ENCODE measurements around the gene MEF2D. TPM values are rescaled to one million over a fixed set of nuclear protein-coding genes. Genes with fewer than 3 reads are reported as not detected.

MEF2D gene
- total RNA-seq, 6 donors from 2014 or later, result 42.7 to 146 (median 58.7) TPM

- 17% methylated on average over 11 of the region's 11 CpGs for WGBS, 2 donors
- no peak overlapping the region for H3K4me3 ChIP-seq
- H3K9me3 ChIP-seq, result no peaks in the 10 kb centered on the region
- H3K27me3 ChIP-seq, result peaks cover 6 to 75% (median 47%) of the 10 kb centered on the region in 4 donors
- no peak for TF ChIP-seq POLR2AphosphoS5 (IDR thresholded peaks at IDR 0.05)
- TF ChIP-seq CTCF (IDR thresholded peaks at IDR 0.05), result no peak
- no peak for TF ChIP-seq POLR2A (IDR thresholded peaks at IDR 0.05)
- no peak for TF ChIP-seq EP300 (IDR thresholded peaks at IDR 0.05)
- peaks cover 16 to 21% (median 18%) of the 10 kb centered on the region in 4 donors for H3K4me1 ChIP-seq
- no peak for ATAC-seq (ENCODE audit: low FRiP score in 2 of 2)
- DNase-seq, result no peak
- no peaks in the 10 kb centered on the region for H3K36me3 ChIP-seq
- H3K27ac ChIP-seq, result no peak overlapping the region
These were observed 61.4 kb downstream of the MEF2D start for GRCh38 chr1:156439036-156439776.

- H3K4me1 ChIP-seq, result peaks cover 16 to 21% (median 18%) of the 10 kb centered on the region in 4 donors
- H3K36me3 ChIP-seq, result no peaks in the 10 kb centered on the region
- WGBS, 2 donors, result 18 to 28% methylated on average over 7 of the region's 7 CpGs
- ATAC-seq (ENCODE audit: low FRiP score in 2 of 2) (no peak), DNase-seq (no peak)
- peaks cover 6 to 78% (median 47%) of the 10 kb centered on the region in 4 donors for H3K27me3 ChIP-seq
- no peak overlapping the region for H3K4me3 ChIP-seq
- H3K9me3 ChIP-seq, result no peaks in the 10 kb centered on the region
- H3K27ac ChIP-seq, result no peak overlapping the region
- TF ChIP-seq EP300 (IDR thresholded peaks at IDR 0.05) (no peak), POLR2AphosphoS5 (IDR thresholded peaks at IDR 0.05) (no peak), POLR2A (IDR thresholded peaks at IDR 0.05) (no peak)
These were observed 62.1 kb downstream of the MEF2D start for GRCh38 chr1:156438278-156438987.

- no peak for DNase-seq
- H3K27ac ChIP-seq, result no peak overlapping the region
- no peaks in the 10 kb centered on the region for H3K36me3 ChIP-seq
- H3K4me1 ChIP-seq, result peaks cover 16 to 21% (median 18%) of the 10 kb centered on the region in 4 donors
- no peaks in the 10 kb centered on the region for H3K9me3 ChIP-seq
- 19 to 20% methylated on average over 19 of the region's 19 CpGs for WGBS, 2 donors
- H3K4me3 ChIP-seq, result no peak overlapping the region
- H3K27me3 ChIP-seq, result peaks cover 6 to 81% (median 50%) of the 10 kb centered on the region in 4 donors
- ATAC-seq (ENCODE audit: low FRiP score in 2 of 2), result no peak
- TF ChIP-seq POLR2AphosphoS5 (IDR thresholded peaks at IDR 0.05), result no peak
- TF ChIP-seq POLR2A (IDR thresholded peaks at IDR 0.05), result no peak
- no peak for TF ChIP-seq CTCF (IDR thresholded peaks at IDR 0.05)
- no peak for TF ChIP-seq EP300 (IDR thresholded peaks at IDR 0.05)
These were observed 63.3 kb downstream of the MEF2D start for GRCh38 chr1:156437037-156437867.

GRCh38 chr1:156436141-156437036 is 64.2 kb downstream of the MEF2D start:
- peaks cover 6 to 89% (median 51%) of the 10 kb centered on the region in 4 donors for H3K27me3 ChIP-seq
- H3K36me3 ChIP-seq, result no peaks in the 10 kb centered on the region
- no peak overlapping the region for H3K27ac ChIP-seq
- H3K4me3 ChIP-seq, result peak overlapping the region in 3 of 4 donors; percentile 28 to 45 (median 44)
- H3K4me1 ChIP-seq, result peaks cover 16 to 21% (median 18%) of the 10 kb centered on the region in 4 donors
- no peak for TF ChIP-seq POLR2AphosphoS5 (IDR thresholded peaks at IDR 0.05)
- no peak for TF ChIP-seq CTCF (IDR thresholded peaks at IDR 0.05)
- no peak for TF ChIP-seq EP300 (IDR thresholded peaks at IDR 0.05)
- TF ChIP-seq POLR2A (IDR thresholded peaks at IDR 0.05), result no peak
- DNase-seq, result peak in 1 of 2 donors; percentile 80
- 4 to 7% methylated on average over 34 to 41 of the region's 77 CpGs for WGBS, 2 donors
- ATAC-seq (ENCODE audit: low FRiP score in 2 of 2), result peak in 1 of 2 donors; percentile 31
- H3K9me3 ChIP-seq, result no peaks in the 10 kb centered on the region
